HG02884 (cell line): ENCODE data around the gene FBXL7.

Experiments used
- ATAC-seq: cut with Tn5 transposase; IDR thresholded peaks from one replicate; pipeline ENCODE4 v1.9.1; 2021; ENCODE audit warnings: mild to moderate bottlenecking, moderate library complexity; ENCODE audit not compliant: unreplicated experiment

Gene FBXL7

GRCh38 chr5:15574806-15575325 is 74.9 kb downstream of the FBXL7 start:
- no peak for ATAC-seq

DNA sequence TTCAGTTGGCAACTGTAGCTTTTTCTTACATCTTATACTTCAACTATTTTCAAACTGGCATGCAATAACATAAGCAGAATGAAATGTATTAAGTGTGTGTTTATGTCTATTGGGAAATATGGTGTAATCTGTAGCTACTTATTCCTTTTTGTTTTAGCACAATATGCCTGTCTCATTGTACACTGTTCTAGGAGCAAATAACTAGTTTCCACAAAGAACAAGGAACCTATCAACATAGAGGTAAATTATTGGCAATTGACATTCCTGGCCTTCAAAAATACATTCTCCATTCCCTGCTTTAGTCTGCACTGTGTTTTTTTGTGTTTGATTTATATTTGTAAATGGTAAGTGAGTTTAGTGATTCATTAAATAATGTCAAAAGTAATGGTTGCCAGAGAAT is 75.7 kb downstream of the FBXL7 start:
- ATAC-seq, result no peak

- ATAC-seq, result no peak
Observed at GRCh38 chr5:15577132-15577531, 77.2 kb downstream of the FBXL7 start.

DNA sequence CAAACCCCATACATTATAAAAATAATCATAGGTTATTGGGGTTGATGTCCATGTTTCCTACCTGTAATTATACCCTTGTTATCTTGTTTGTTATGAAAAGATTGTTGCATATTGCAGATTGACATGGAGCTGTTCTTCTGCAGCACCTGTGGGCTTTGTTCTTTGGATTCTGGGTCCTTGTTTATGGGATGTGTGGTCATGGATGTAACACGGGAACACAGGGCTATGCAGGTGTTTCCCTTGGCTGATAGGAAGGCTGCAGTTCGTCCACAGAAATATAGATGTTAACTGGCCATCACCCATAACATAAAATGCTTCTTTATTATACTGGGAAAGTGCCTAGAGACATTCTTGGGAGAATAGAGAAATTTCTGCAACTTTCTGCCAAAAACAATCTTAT is 77.9 kb downstream of the FBXL7 start:
- ATAC-seq, result no peak

DNA sequence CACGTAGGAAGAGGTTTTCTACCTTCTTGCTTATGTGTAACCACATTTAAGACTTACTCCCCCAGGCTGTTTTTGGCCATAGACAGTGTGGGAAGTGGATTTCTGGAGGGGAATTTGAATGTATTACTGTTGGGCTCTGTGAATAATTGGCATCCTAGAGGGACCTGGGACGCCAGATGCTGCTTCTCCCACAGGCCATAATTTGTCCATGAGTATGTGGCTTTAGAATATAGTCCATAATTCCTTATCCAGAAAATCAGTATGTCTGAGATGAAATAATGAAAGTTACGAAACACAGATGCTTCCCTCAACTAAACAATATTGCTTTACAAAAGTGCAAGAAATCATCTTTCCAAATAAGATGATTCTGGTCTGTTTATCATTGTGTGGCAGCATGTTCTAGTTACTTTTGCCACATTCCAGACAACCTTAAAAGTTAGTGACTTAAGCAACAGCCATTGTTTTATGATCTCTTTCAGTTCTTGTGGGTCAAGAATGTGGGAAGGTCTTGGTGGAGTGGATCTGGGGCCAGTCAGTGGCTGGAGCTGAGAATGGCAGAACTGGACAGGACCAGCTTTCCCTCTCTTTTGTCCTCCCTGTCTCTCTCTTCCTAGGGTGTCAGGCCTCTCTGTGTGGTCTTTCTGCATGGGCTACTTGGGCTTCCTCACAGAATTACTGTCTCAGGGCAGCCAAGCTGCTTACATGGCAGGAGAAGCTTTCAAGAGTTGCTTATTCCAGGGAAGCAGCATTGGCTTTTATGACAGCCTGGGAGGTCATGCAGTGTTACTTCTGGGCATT is 79.4 kb downstream of the FBXL7 start:
- no peak for ATAC-seq

DNA sequence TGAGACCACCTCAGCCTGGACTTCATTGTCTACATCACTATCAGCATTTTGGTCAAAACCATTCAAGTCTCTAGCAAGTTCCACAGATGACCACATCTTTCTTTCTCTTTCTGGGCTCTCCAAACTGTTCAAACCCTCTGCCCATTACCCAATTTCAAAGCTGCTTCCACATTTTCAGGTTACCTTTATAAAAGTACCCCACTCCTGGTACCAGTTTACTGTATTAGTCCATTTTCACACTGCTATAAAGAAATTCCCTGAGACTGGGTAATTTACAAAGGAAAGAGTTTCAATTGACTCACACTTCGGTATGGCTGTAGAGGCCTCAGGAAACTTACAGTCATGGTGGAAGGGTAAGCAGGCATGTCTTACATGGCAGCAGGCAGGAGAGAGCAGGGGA is 84.5 kb downstream of the FBXL7 start:
- no peak for ATAC-seq

- ATAC-seq, result no peak
Observed at GRCh38 chr5:15585128-15585527, 85.1 kb downstream of the FBXL7 start.

- no peak for ATAC-seq
Observed at GRCh38 chr5:15585841-15586591, 86.0 kb downstream of the FBXL7 start.

- ATAC-seq, result no peak
Observed at GRCh38 chr5:15587916-15588315, 87.9 kb downstream of the FBXL7 start.

GRCh38 chr5:15592728-15593127 is 92.7 kb downstream of the FBXL7 start:
- no peak for ATAC-seq

DNA sequence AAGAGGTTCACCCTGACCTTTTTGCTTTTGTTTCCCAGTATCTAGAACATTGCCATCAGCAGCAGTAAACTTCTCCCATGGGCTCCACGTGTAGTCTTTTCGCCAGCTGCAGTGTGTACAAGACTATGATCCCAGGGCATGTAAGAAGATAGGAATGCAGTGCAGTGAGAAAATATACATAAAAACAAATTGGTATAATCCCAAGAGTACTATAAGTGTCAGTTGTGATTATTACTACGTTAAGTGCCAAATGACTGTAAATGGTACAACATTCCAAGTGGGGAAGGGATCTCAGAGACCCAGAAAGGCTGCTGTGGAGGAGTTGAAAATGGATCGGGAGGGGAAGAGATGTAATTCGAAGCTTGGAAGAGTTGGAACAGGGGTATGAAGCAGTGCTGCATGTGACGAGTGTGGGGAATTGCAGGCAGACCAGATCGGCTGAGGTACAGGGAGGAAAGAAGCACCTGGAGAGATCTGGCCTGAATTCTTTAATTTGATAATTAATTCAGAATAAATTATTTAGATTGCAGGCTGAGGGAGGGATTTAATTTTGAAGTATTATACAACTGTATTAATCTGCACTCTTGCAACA is 95.1 kb downstream of the FBXL7 start:
- ATAC-seq, result no peak

GRCh38 chr5:15595929-15596328 is 95.9 kb downstream of the FBXL7 start:
- ATAC-seq, result no peak

GRCh38 chr5:15596936-15597335 is 97.0 kb downstream of the FBXL7 start:
- no peak for ATAC-seq

DNA sequence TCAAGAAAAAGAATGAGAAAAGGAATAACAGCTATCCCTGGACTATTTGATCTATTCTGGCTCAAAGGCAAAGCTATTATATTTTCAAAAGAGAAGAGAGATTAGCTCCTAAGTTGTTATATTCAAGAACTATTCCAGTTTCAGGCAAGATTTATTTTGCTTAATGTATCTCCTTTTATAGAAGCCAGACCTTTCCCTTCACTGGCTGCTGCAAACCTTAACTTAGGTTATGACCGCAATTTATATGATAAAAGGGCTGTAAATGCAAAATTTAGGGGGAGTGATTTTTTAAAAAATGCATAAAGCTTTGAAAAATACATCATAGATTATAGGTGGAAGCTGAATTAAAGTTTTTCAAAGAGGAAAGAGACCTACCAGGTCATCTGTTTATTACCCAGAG is 97.8 kb downstream of the FBXL7 start:
- ATAC-seq, result no peak

GRCh38 chr5:15598294-15598902 is 98.4 kb downstream of the FBXL7 start:
- ATAC-seq, result no peak

- no peak for ATAC-seq
Observed at GRCh38 chr5:15600035-15600434, 100.1 kb downstream of the FBXL7 start.

GRCh38 chr5:15601274-15601673 is 101.3 kb downstream of the FBXL7 start:
- no peak for ATAC-seq

- no peak for ATAC-seq
Observed at GRCh38 chr5:15601853-15602252, 101.9 kb downstream of the FBXL7 start.

- no peak for ATAC-seq
Observed at GRCh38 chr5:15604986-15605385, 105.0 kb downstream of the FBXL7 start.

- no peak for ATAC-seq
Observed at GRCh38 chr5:15606197-15606596, 106.2 kb downstream of the FBXL7 start.

- no peak for ATAC-seq
Observed at GRCh38 chr5:15607076-15607475, 107.1 kb downstream of the FBXL7 start.
